CD4-positive, alpha-beta memory T cell (primary cell): Measurements from ENCODE around the gene LYRM4. TPM values are rescaled to one million over a fixed set of nuclear protein-coding genes. Genes with fewer than 3 reads are reported as not detected.

ENCODE experiments used
- CTCF ChIA-PET: fragments of 350-600 bp; sonication (Branson Sonifier 250); formaldehyde crosslinking; loops from one replicate; lab custom pipeline; 2021; ENCODE audit warnings: inconsistent platforms; ENCODE audit not compliant: partially characterized antibody; lab: Charles Lee
- POLR2A ChIA-PET: fragments of 350-600 bp; sonication (Branson Sonifier 250); formaldehyde crosslinking; loops from one replicate; lab custom pipeline; 2021; ENCODE audit not compliant: partially characterized antibody; lab: Charles Lee
- DNase-seq, 5 donors: peaks; one replicate each; pipeline versions ENCODE4 v3.0.0 to v3.0.0-alpha.2; 2020 to 2022; ENCODE audit warnings: mixed read lengths in 1 of 5
- H3K27ac ChIP-seq: one replicate; pipeline ENCODE4 v1.7.0; 2013; ENCODE audit warnings: low read depth, low read length
- H3K27me3 ChIP-seq: 2 replicates; pipeline ENCODE4 v1.7.0; 2013; ENCODE audit warnings: mild to moderate bottlenecking, low read length, moderate library complexity; ENCODE audit not compliant: insufficient read depth
- H3K36me3 ChIP-seq: 2 replicates; pipeline ENCODE4 v1.7.0; 2013; ENCODE audit warnings: mild to moderate bottlenecking, low read length, moderate library complexity; ENCODE audit not compliant: insufficient read depth
- H3K4me1 ChIP-seq: 2 replicates; pipeline ENCODE4 v1.7.0; 2013; ENCODE audit warnings: mild to moderate bottlenecking, low read length, moderate library complexity; ENCODE audit not compliant: insufficient read depth
- H3K4me3 ChIP-seq, 2 donors: one replicate each; pipeline ENCODE4 v1.7.0; 2013; ENCODE audit warnings: low read length in 2 of 2, mild to moderate bottlenecking in 1 of 2
- H3K9me3 ChIP-seq, 2 donors: one replicate each; pipeline ENCODE4 v1.7.0; 2013; ENCODE audit warnings: low read length in 2 of 2, control low read depth in 1 of 2; ENCODE audit not compliant: control insufficient read depth in 1 of 2
- H3K27ac Mint-ChIP-seq, 7 donors: one replicate each; pipeline ENCODE4 v1.8.0; 2020 to 2021; ENCODE audit warnings: mixed read lengths in 7 of 7, mild to moderate bottlenecking in 6 of 7, inconsistent platforms in 3 of 7, moderate library complexity in 3 of 7
- H3K27me3 Mint-ChIP-seq, 2 donors: one replicate each; pipeline ENCODE4 v1.8.0; 2020 to 2021; ENCODE audit warnings: mixed read lengths in 2 of 2
- H3K36me3 Mint-ChIP-seq, 2 donors: one replicate each; pipeline ENCODE4 v1.8.0; 2020 to 2021; ENCODE audit warnings: mixed read lengths in 2 of 2, inconsistent platforms in 1 of 2, mild to moderate bottlenecking in 1 of 2
- H3K4me1 Mint-ChIP-seq, 4 donors: one replicate each; pipeline ENCODE4 v1.8.0; 2020 to 2021; ENCODE audit warnings: mixed read lengths in 4 of 4, mild to moderate bottlenecking in 1 of 4
- H3K4me3 Mint-ChIP-seq, 8 donors: one replicate each; pipeline ENCODE4 v1.8.0; 2020 to 2021; ENCODE audit warnings: mixed read lengths in 8 of 8, mild to moderate bottlenecking in 7 of 8, moderate library complexity in 6 of 8, inconsistent platforms in 3 of 8
- H3K9me3 Mint-ChIP-seq, 8 donors: one replicate each; pipeline ENCODE4 v1.8.0; 2020 to 2021; ENCODE audit warnings: mixed read lengths in 8 of 8, mild to moderate bottlenecking in 5 of 8, inconsistent platforms in 3 of 8, moderate library complexity in 1 of 8
- intact Hi-C: fragments of 100-400 bp; cut with micrococcal nuclease; formaldehyde crosslinking; loops from one replicate; pipeline ENCODE4 v1.15.1; 2023
- polyA plus RNA-seq, 2 donors: library from polyadenylated mRNA; unstranded; fragments of 300-500 nt; fragmentation: Illumina TruSeq; gene quantifications; one replicate each; pipeline ENCODE4 v1.2.3, GENCODE V29; 2021
- total RNA-seq, 2 experiments: library from RNA; stranded (reverse); gene quantifications; one replicate each; pipeline ENCODE4 v1.2.3, GENCODE V29; 2021

The LYRM4 gene
- total and polyA plus RNA-seq, 4 experiments from 2014 or later = 10.6 to 26.4 (median 15.2) TPM

DNA sequence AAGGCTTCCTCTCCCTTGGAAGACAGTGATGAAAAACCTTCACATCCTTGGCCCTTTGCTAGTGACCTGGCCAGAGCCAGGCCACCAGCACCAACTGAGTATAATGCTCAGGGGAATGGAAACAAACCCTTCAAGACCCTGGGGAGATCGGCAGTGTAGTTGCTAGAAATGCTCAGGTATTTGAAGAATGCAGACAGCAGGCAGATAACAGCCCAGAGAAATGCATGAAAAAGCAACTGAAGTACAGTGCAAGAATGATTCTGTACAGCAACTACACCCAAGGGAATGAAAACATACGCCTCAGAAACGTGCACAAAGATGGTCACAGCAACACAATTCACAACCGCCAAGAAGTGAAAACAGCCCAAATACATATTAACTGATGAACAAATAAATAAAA is 134.5 kb downstream of the LYRM4 start:
- H3K4me3 ChIP-seq = no peak overlapping the region
- Mint-ChIP-seq H3K4me1 (no peaks in the 10 kb centered on the region), H3K9me3 (no peaks in the 10 kb centered on the region), H3K4me3 (no peak overlapping the region), H3K36me3 (no peaks in the 10 kb centered on the region), H3K27ac (no peak overlapping the region), H3K27me3 (no peaks in the 10 kb centered on the region)
- no peaks in the 10 kb centered on the region for H3K27me3 ChIP-seq
- H3K9me3 ChIP-seq = no peaks in the 10 kb centered on the region
- H3K4me1 ChIP-seq = no peaks in the 10 kb centered on the region
- H3K36me3 ChIP-seq = no peaks in the 10 kb centered on the region
- CTCF ChIA-PET = no interaction called here
- no peak for DNase-seq
- POLR2A ChIA-PET = no interaction called here
- intact Hi-C loops = no loop called here
- no peak overlapping the region for H3K27ac ChIP-seq

DNA sequence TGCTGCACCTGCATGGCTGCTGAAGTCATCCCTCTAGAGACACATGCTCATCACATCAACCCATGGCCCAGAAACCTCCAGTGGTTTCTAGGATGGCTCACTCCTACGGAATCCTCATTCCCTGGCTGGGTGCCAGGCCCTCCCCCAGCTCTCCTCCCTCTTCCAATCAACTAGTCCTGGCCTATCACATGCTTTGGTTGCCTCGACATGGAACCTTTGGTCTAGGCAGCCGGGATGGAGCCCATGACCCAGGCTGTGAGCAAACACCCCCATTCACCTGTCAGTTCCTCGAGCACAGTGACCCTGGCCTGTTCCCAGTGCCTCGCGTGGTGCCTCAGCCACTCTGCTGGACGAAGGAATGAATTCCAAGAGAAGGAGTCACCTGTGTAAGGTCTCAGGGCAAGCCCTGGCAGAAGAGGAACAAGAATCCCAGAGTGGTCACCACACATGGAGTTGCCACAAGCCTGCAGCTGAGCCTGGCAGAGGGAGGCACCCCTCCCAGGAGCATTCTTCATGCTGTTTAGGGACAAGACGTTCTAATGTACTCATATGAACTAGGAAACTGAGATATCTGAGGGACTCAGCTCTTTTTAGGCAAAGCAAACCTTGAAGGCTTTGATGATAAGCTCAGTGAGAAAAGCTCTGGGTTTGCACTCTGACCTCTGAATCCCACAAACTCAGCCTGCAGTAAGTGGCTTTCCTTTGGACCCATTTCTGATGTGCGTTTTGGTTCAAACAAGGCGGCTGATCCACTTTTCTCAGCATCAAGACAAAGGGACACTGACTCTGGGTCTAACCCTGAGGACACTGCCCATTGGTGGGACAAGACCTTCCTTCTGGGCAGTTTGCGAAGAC is 135.4 kb downstream of the LYRM4 start:
- POLR2A ChIA-PET = no interaction called here
- Histone ChIP-seq H3K9me3 (no peaks in the 10 kb centered on the region), H3K4me3 (no peak overlapping the region), H3K4me1 (no peaks in the 10 kb centered on the region), H3K27ac (no peak overlapping the region), H3K36me3 (no peaks in the 10 kb centered on the region), H3K27me3 (no peaks in the 10 kb centered on the region)
- Mint-ChIP-seq H3K27me3 (no peaks in the 10 kb centered on the region), H3K4me3 (no peak overlapping the region), H3K4me1 (no peaks in the 10 kb centered on the region), H3K36me3 (no peaks in the 10 kb centered on the region), H3K27ac (peak overlapping the region in 1 of 7 donors; percentile 42), H3K9me3 (no peaks in the 10 kb centered on the region)
- DNase-seq = no peak
- intact Hi-C loops = no loop called here
- CTCF ChIA-PET = no interaction called here

DNA sequence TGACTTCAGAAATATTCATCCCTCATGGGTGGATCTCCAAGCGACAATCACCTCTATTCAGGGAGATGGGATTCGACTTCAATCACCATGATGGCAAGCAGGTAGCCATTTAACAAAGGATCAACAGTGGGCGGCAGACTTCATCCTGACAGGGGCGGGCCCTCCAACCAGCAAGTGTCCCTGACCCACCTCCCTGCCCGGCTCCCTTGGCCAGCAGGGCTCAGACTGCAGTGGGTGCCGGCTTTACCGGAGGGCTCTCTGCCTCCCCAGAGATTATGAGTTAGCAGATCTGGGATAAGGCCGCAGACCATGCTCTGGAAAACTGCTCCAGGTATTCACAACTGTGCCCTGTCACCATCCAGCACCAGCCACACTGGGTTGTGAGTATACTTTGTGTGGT is 136.2 kb downstream of the LYRM4 start:
- no peak overlapping the region for H3K4me3 Mint-ChIP-seq
- CTCF ChIA-PET = no interaction called here

DNA sequence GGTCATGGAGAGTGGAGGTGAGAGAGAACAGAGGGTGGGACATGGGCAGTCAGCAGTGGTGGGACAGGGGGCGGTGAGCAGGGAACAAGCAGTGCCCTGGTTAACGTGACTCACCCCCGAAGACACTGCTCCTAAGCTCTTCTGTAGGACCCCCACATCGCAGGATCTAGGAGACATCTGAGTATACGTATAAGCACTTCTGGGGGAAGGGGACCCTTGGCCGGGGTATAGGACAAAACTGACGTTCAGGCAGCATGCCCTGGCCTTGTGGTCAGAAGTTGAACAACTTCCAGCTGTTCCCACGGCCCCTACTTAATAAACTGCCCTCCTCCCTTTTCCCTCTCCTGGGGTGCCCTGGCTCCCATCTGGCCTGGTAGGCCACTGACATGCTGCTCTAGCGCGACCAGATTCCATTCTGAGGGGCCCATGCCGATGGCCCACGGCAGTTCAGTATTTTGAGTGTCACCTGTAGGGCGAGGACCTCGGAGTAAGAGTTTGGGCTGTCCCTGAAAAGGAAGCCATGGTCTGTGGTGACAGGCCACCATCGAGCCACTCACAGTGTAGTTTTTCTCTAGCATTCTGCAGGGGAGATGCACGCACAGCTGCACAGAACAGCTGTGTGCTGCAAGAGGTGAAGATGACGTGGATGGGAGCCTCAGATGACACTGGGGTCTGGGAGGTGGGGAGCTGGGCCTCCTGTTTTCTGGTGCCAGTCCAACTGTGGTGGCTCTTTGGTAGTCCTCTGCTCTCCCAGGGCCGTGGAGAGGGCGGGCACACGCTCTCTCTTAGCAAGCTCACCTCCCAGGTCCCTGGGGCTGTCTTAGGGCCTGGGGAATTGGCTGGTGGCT is 137.2 kb downstream of the LYRM4 start:
- H3K4me1 Mint-ChIP-seq = no peaks in the 10 kb centered on the region
- H3K9me3 ChIP-seq = no peaks in the 10 kb centered on the region
- H3K27me3 Mint-ChIP-seq = no peaks in the 10 kb centered on the region
- no peak overlapping the region for H3K27ac ChIP-seq
- no peak overlapping the region for H3K4me3 Mint-ChIP-seq
- H3K27ac Mint-ChIP-seq = no peak overlapping the region
- H3K9me3 Mint-ChIP-seq = no peaks in the 10 kb centered on the region
- CTCF ChIA-PET = no interaction called here
- no peaks in the 10 kb centered on the region for H3K36me3 Mint-ChIP-seq
- H3K4me3 ChIP-seq = no peak overlapping the region
- intact Hi-C loops = no loop called here
- no peaks in the 10 kb centered on the region for H3K4me1 ChIP-seq
- no peak for DNase-seq
- POLR2A ChIA-PET = no interaction called here
- no peaks in the 10 kb centered on the region for H3K27me3 ChIP-seq
- H3K36me3 ChIP-seq = no peaks in the 10 kb centered on the region

More for the DNA sequence above, 136.2 kb downstream of the LYRM4 start:
- Mint-ChIP-seq H3K27me3 (no peaks in the 10 kb centered on the region), H3K27ac (no peak overlapping the region), H3K9me3 (no peaks in the 10 kb centered on the region), H3K4me1 (no peaks in the 10 kb centered on the region), H3K36me3 (no peaks in the 10 kb centered on the region)
- no peaks in the 10 kb centered on the region for H3K36me3 ChIP-seq
- no peaks in the 10 kb centered on the region for H3K4me1 ChIP-seq
- H3K27me3 ChIP-seq = no peaks in the 10 kb centered on the region
- H3K27ac ChIP-seq = no peak overlapping the region
- POLR2A ChIA-PET = no interaction called here
- intact Hi-C loops = no loop called here
- no peak overlapping the region for H3K4me3 ChIP-seq
- no peak for DNase-seq
- no peaks in the 10 kb centered on the region for H3K9me3 ChIP-seq

DNA sequence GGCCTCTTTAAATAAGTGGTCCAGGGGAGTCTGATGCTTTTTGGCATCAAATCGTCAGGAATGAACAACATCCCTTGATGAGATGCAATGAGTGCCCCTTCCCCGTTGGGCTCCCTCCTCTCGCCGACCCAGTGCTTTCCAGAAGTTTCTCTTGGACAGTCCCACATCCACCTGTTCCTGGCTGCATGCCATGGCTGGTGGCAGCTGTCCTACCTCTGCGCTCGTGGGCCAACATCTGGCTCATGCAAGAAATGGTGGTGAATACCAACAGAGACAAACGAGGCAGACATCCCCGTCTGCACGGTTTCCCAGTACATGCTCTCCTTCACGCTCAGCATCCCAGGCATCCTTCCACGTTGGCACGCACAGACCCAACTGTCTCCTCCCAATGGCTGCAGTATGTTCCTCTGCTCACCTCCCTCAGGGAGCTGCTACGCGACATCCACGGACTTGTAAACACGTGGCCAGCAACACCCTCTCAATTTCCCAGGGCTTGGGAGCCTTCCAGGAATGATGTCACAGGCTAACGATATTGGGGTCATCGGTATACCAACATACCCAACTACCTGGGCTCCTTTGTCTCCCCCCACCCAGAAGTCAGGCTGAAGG is 138.1 kb downstream of the LYRM4 start:
- Mint-ChIP-seq H3K4me3 (no peak overlapping the region), H3K36me3 (no peaks in the 10 kb centered on the region), H3K9me3 (no peaks in the 10 kb centered on the region), H3K4me1 (no peaks in the 10 kb centered on the region), H3K27me3 (no peaks in the 10 kb centered on the region), H3K27ac (no peak overlapping the region)
- intact Hi-C loops = no loop called here
- H3K4me3 ChIP-seq = no peak overlapping the region
- H3K27ac ChIP-seq = no peak overlapping the region
- ChIA-PET CTCF (no interaction called here), POLR2A (no interaction called here)
- H3K4me1 ChIP-seq = no peaks in the 10 kb centered on the region
- H3K36me3 ChIP-seq = no peaks in the 10 kb centered on the region
- H3K9me3 ChIP-seq = no peaks in the 10 kb centered on the region
- H3K27me3 ChIP-seq = no peaks in the 10 kb centered on the region
- no peak for DNase-seq

DNA sequence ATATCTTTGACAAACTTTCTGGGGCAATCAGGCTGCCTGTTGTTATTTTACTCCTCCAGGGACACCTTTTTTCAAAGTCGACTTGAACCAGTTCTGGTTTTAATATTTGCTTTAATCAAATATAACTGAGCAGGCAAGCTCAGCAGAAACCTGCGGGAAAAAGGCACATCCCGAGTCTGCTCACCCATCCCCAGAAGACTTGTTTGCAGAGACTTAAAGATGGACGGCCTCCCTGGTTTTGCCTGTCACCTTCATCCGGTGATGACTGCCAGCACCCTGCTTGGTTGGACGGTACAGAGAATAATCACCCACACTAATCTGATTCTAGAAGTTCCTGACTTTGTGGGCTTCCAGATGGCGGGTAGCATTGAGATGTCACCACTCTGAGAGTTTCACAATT is 138.8 kb downstream of the LYRM4 start:
- Histone ChIP-seq H3K4me1 (no peaks in the 10 kb centered on the region), H3K27ac (no peak overlapping the region), H3K4me3 (no peak overlapping the region), H3K27me3 (no peaks in the 10 kb centered on the region), H3K9me3 (no peaks in the 10 kb centered on the region), H3K36me3 (no peaks in the 10 kb centered on the region)
- Mint-ChIP-seq H3K9me3 (no peaks in the 10 kb centered on the region), H3K4me3 (no peak overlapping the region), H3K4me1 (no peaks in the 10 kb centered on the region), H3K27ac (no peak overlapping the region), H3K36me3 (no peaks in the 10 kb centered on the region), H3K27me3 (no peaks in the 10 kb centered on the region)
- CTCF ChIA-PET = no interaction called here
- intact Hi-C loops = no loop called here
- DNase-seq = no peak
- POLR2A ChIA-PET = no interaction called here

DNA sequence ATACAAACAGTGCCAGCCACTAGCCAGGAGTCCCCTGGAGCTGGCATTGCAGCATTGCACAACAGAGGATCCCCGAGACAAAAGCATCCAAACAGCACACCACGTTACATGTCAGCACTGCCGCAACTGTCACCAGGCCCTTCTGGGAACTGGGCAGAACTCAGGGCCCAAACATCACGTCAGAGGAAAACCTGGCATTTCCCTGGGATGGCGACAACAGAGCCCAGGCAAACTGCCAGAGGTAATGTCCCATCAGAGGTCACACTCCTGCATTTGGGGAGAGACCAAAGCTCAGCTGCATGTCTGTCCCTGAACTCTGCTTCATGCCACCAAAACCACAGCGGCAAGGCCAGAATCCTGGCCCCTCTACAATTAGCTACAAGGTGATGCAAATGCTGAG is 139.3 kb downstream of the LYRM4 start:
- no peak for DNase-seq
- Mint-ChIP-seq H3K9me3 (no peaks in the 10 kb centered on the region), H3K27ac (no peak overlapping the region), H3K4me1 (no peaks in the 10 kb centered on the region), H3K4me3 (no peak overlapping the region), H3K27me3 (no peaks in the 10 kb centered on the region), H3K36me3 (no peaks in the 10 kb centered on the region)
- intact Hi-C loops = no loop called here
- Histone ChIP-seq H3K27ac (no peak overlapping the region), H3K27me3 (no peaks in the 10 kb centered on the region), H3K4me3 (no peak overlapping the region), H3K4me1 (no peaks in the 10 kb centered on the region), H3K36me3 (no peaks in the 10 kb centered on the region), H3K9me3 (no peaks in the 10 kb centered on the region)
- POLR2A ChIA-PET = no interaction called here
- CTCF ChIA-PET = no interaction called here
